Upper lobe of right lung (tissue), 1 donor: Measurements from ENCODE around the gene MAPK7. TPM values are rescaled to one million over a fixed set of nuclear protein-coding genes. Genes with fewer than 3 reads are reported as not detected.

Experiments
- ATAC-seq: fragments of 200-7000 bp; cut with Tn5 transposase; one replicate; pipeline ENCODE4 v1.9.1; 2020; ENCODE audit warnings: mild to moderate bottlenecking, moderate library complexity
- DNase-seq: peaks from one replicate; pipeline ENCODE4 v3.0.0-alpha.2; 2020
- H3K27ac ChIP-seq: fragments of 200-600 bp; one replicate; pipeline ENCODE4 v1.8.0; 2022
- H3K27me3 ChIP-seq: fragments of 200-600 bp; one replicate; pipeline ENCODE4 v1.8.0; 2022; ENCODE audit warnings: mild to moderate bottlenecking
- H3K36me3 ChIP-seq: fragments of 200-600 bp; one replicate; pipeline ENCODE4 v1.8.0; 2022
- H3K4me1 ChIP-seq: fragments of 200-600 bp; one replicate; pipeline ENCODE4 v1.8.0; 2022
- H3K4me3 ChIP-seq: fragments of 200-600 bp; one replicate; pipeline ENCODE4 v1.8.0; 2022; ENCODE audit warnings: mild to moderate bottlenecking
- H3K9me3 ChIP-seq: fragments of 200-600 bp; one replicate; pipeline ENCODE4 v1.8.0; 2022
- intact Hi-C: fragments of 100-400 bp; cut with DNase I; formaldehyde crosslinking; loops from one replicate; pipeline ENCODE4 v1.11.0; 2022
- total RNA-seq: library from RNA; stranded (reverse); fragmentation: NEBNext Ultra II Directional; extraction: Animal tissue kit (Norgen Biotek cat#: 25700); gene quantifications from one replicate; pipeline ENCODE4 v1.2.1, GENCODE V29; 2021
- TF ChIP-seq, protein P1 (sequence below): fragments of 200-600 bp; IDR thresholded peaks from one replicate; pipeline ENCODE4 v1.8.0; 2022; ENCODE audit warnings: antibody characterized with exemption
- donor health status: DM: no; HTN: yes; CAD: no; lungs with severe emphysema.

Gene MAPK7
- total RNA-seq, 1 donor from 2014 or later, result 25.7 TPM

DNA sequence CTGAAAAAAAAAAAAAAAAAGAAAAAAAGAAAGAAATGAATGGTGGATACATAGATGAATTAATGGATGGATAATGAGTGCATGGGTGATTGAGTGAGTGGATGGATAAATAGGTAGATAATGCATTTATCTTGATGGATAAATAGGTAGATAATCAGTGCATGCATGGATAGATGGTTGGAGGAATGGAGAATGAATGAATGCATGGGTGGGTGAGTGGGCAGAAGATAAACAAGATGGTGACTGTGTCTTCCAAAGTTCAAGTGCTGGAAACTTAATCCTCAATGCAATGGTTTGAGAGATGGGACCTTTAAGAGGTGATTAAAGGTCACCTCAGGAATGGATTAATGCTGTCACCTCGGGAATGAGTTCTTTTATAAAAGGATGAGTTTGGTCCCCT, 26.0 kb downstream of the MAPK7 start:
- no peak overlapping the region for H3K27ac ChIP-seq
- TF ChIP-seq, protein P1, sequence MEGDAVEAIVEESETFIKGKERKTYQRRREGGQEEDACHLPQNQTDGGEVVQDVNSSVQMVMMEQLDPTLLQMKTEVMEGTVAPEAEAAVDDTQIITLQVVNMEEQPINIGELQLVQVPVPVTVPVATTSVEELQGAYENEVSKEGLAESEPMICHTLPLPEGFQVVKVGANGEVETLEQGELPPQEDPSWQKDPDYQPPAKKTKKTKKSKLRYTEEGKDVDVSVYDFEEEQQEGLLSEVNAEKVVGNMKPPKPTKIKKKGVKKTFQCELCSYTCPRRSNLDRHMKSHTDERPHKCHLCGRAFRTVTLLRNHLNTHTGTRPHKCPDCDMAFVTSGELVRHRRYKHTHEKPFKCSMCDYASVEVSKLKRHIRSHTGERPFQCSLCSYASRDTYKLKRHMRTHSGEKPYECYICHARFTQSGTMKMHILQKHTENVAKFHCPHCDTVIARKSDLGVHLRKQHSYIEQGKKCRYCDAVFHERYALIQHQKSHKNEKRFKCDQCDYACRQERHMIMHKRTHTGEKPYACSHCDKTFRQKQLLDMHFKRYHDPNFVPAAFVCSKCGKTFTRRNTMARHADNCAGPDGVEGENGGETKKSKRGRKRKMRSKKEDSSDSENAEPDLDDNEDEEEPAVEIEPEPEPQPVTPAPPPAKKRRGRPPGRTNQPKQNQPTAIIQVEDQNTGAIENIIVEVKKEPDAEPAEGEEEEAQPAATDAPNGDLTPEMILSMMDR, result no peak
- no peaks in the 10 kb centered on the region for H3K27me3 ChIP-seq
- H3K4me3 ChIP-seq, result no peak overlapping the region
- no peaks in the 10 kb centered on the region for H3K9me3 ChIP-seq
- no peaks in the 10 kb centered on the region for H3K36me3 ChIP-seq
- intact Hi-C loops, result no loop called here
- peaks cover 10% of the 10 kb centered on the region for H3K4me1 ChIP-seq
- ATAC-seq (no peak), DNase-seq (no peak)

DNA sequence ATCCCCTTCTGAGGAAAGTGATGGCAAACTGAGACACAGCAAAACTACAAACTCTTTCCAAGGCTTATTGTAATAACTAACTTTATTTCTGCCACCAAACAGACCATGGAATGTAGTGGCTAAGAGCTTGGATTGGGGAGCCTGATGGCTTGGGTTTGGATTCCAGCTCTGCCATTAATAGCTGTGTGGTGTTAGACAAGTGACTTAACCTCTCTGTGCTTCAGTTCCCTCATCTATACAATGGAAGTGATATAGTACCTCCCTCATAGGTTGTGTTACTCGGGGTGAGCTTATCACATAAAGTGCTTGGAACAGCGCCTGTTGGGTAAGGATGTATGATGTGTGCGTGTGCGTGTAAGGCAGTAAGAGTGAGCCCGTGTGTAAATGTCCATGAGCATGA, 26.8 kb downstream of the MAPK7 start:
- ATAC-seq (no peak), DNase-seq (no peak)
- TF ChIP-seq, protein P1, result no peak
- H3K4me3 ChIP-seq, result no peak overlapping the region
- peaks cover 2% of the 10 kb centered on the region for H3K4me1 ChIP-seq
- no peaks in the 10 kb centered on the region for H3K9me3 ChIP-seq
- intact Hi-C loops, result no loop called here
- H3K27me3 ChIP-seq, result no peaks in the 10 kb centered on the region
- no peak overlapping the region for H3K27ac ChIP-seq
- no peaks in the 10 kb centered on the region for H3K36me3 ChIP-seq

DNA sequence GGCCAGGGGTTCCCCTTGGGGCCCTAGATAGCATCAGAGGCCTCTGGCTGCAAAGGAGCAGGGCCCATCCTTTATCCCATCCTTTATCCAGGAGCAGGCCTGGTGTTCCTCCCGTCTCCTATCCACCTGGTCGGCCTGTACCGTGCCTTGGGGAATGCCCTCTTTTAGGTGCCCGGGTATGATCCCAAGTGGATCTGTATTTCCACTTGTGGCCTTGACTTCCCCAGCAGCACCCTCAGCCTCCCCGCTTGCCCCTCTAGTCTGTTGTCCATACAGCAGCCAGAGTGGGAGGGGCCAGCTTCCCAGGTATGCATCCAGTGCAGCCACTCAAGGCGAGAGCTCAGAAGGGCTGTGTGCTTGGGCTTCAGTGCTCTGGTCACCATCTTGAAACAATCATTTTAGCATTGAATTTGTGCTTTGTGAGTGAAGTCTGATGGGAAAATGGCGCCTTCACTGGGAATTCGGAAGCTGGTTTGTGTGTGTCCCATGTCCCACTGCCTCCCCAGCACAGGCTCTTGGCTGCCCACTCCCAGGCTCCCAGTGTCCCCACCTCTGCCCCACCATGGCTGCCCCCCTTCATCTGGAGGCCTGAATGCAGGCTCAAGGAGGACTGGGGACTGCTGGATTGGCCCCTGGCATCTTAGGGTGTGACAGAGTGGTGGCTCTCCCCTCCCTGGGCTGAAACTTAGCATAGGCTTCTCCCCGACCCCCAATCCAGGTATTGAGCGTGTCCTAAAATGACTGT, 29.5 kb downstream of the MAPK7 start:
- H3K4me3 ChIP-seq, result no peak overlapping the region
- ATAC-seq (no peak), DNase-seq (no peak)
- no peaks in the 10 kb centered on the region for H3K36me3 ChIP-seq
- no peaks in the 10 kb centered on the region for H3K27me3 ChIP-seq
- H3K27ac ChIP-seq, result no peak overlapping the region
- TF ChIP-seq, protein P1, result no peak
- no peaks in the 10 kb centered on the region for H3K9me3 ChIP-seq
- intact Hi-C loops, result no loop called here
- H3K4me1 ChIP-seq, result no peaks in the 10 kb centered on the region

DNA sequence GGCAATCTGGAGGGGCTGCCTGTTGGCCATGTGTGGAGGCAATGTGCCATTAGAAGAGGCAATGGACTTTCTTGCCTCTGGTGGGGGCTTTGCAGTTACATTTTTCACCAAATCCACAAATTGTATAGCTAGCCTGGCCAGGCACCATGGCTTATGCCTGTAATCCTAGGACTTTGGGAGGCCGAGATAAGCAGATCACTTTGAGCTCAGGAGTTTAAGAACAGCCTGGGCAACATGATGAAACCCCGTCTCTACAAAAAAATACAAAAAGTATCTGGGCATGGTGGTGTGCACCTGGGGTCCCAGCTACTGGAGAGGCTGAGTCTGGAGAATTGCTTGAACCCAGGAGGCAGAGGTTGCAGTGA, 30.0 kb downstream of the MAPK7 start:
- intact Hi-C loops, result no loop called here
- H3K27ac ChIP-seq, result no peak overlapping the region
- TF ChIP-seq, protein P1, result no peak
- ATAC-seq (no peak), DNase-seq (no peak)
- H3K4me1 ChIP-seq, result no peaks in the 10 kb centered on the region
- H3K27me3 ChIP-seq, result no peaks in the 10 kb centered on the region
- H3K36me3 ChIP-seq, result no peaks in the 10 kb centered on the region
- no peak overlapping the region for H3K4me3 ChIP-seq
- H3K9me3 ChIP-seq, result no peaks in the 10 kb centered on the region

DNA sequence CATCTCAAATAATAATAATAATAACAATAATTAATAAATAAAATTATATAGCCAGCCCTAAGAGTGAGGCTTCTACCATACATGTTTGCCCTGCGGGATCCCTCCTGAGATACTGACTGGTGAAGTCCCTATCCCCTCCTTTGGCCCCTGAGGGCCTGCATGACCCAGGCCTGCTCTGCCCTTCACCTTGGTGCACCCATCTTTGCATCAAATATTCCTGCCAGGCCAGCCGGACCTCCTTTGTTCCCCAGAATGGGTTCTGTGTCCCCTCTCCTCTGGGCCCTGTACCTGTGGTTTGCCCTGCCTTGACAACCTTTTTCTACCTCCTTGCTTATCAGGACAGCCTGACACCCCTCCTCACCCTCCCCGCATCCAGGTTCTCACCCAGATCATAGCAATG, 30.8 kb downstream of the MAPK7 start:
- no peaks in the 10 kb centered on the region for H3K27me3 ChIP-seq
- no peaks in the 10 kb centered on the region for H3K4me1 ChIP-seq
- TF ChIP-seq, protein P1, result no peak
- intact Hi-C loops, result no loop called here
- ATAC-seq, result no peak
- no peak for DNase-seq
- H3K27ac ChIP-seq, result no peak overlapping the region
- no peaks in the 10 kb centered on the region for H3K9me3 ChIP-seq
- H3K36me3 ChIP-seq, result no peaks in the 10 kb centered on the region
- no peak overlapping the region for H3K4me3 ChIP-seq

DNA sequence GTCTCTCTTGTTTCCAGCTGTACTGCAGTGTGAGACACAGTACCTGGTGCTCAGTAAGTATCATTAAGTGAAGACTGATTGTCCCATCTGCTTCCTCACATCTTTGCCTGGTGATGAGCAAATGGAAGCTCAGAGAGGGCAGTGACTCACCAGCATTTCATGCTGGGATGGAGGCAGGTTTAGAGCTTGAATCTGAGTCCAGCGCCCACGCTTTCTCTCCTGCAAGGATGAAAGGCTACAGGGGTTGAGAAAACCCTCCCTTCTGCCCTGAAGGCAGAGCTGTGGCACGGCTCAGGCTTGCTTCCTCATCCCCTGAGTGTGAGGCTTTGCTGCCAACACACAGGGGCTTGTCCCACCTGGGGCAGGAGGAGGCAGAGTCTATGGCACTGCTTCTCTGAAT, 31.2 kb downstream of the MAPK7 start:
- no peak overlapping the region for H3K27ac ChIP-seq
- H3K36me3 ChIP-seq, result no peaks in the 10 kb centered on the region
- H3K9me3 ChIP-seq, result no peaks in the 10 kb centered on the region
- DNase-seq (no peak), ATAC-seq (no peak)
- H3K4me3 ChIP-seq, result no peak overlapping the region
- H3K4me1 ChIP-seq, result no peaks in the 10 kb centered on the region
- intact Hi-C loops, result no loop called here
- TF ChIP-seq, protein P1, result no peak
- no peaks in the 10 kb centered on the region for H3K27me3 ChIP-seq
